ENCODE measurements around the gene STAP1.
"Not testable (repeated sequence)": the region's sequence is repeated elsewhere in the genome, so short reads cannot be mapped to it uniquely, and the experiment has no call there.

The STAP1 gene

GRCh38 chr4:67558493-67558892 lies at the start of gene STAP1:
STAP1 (plus strand) TSS chr4:67558727; CDS start chr4:67558810, 83 bp downstream.
- DNase-seq: no peak

DNA sequence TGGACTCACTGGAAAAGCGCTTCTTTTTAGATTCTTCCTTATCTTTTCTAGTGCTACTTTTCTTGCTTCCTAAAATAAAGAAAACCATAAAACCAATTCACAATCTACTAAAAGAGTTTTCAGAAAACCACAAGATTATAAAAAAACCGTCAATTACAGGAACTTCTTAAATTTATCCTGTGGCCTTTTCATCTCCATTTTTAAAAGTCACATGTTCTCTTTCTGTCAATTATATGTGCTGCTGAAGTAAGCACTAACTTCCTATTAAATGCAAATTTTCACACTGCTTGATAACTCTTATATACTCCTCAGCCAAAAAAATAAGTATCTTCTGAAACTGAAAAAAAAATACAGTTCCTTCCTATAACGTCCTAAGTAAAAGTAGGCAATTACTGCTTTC lies 46.0 kb upstream of the STAP1 start:
- no peak for DNase-seq

GRCh38 chr4:67520141-67520540 lies 38.4 kb upstream of the STAP1 start:
- no peak for DNase-seq

DNA sequence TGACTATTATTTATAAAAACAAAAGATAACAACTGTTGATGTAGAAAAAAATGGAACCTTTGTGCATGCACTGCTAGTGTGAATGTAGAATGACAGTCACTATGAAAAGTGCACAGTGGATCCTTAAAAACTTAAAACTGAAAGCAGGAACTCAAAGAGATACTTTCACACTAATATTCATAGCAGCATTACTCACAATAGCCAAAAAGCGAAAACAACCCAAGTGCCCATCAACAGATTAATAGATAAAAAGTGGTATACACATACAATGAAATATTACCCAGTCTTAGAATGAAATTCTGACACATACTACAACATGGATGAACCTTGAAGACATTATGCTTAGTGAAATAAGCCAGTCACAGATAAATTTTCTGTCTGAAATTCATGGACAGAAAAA lies 37.0 kb upstream of the STAP1 start:
- no peak for DNase-seq

DNA sequence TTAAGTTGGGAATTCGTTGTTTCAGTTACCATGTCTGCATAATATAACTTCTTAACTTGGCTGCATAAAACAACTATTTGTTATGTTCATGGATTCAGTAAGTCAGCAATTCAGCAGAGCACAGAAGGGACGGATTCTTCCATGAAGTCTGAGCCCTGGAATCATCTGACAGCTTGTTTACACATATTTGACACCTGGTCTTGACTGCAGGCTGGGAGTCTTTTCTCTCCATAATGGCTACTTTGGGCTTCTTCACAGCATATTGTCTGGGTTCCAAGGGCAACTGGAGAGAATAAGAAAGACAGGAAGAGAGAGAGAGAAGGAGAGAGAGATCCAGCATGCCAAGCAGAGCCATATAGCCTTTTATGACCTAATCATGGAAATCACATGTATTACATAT lies 36.3 kb upstream of the STAP1 start:
- DNase-seq: no peak

GRCh38 chr4:67522851-67523671 lies 35.5 kb upstream of the STAP1 start:
- no peak for DNase-seq

DNA sequence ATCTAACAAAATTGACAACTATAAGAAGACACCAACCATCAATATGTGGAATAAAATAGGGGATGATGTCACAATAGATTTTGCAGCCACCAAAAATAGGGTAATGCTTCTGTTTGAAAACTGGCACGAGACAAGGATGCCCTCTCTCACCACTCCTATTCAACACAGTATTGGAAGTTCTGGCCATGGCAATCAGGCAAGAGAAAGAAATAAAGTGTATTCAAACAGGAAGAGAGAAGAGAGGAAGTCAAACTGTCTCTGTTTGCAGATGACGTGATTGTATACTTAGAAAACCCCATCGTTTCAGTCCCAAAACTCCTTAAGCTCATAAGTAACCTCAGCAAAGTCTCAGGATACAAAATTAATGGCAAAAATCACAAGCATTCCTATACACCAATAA lies 34.4 kb upstream of the STAP1 start:
- not testable (repeated sequence) for DNase-seq

GRCh38 chr4:67531379-67531962 lies 27.1 kb upstream of the STAP1 start:
- DNase-seq: no peak

- DNase-seq: not testable (repeated sequence)
These were observed 26.1 kb upstream of the STAP1 start for GRCh38 chr4:67532397-67532796.

DNA sequence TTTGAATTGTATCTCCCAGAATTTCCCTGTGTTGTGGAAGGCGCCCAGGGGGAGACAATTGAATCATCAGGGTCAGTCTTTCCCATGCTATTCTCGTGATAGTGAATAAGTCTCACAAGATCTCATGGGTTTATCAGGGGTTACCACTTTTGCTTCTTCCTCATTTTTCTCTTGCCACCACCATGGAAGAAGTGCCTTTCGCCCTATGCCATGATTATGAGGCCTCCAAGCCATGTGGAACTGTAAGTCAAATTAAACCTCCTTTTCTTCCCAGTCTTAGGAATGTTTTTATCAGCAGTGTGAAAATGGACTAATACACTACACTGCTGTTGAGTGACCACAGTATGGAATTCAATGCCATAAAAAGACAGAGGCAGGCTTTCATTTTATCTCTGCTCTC lies 25.4 kb upstream of the STAP1 start:
- no peak for DNase-seq

DNA sequence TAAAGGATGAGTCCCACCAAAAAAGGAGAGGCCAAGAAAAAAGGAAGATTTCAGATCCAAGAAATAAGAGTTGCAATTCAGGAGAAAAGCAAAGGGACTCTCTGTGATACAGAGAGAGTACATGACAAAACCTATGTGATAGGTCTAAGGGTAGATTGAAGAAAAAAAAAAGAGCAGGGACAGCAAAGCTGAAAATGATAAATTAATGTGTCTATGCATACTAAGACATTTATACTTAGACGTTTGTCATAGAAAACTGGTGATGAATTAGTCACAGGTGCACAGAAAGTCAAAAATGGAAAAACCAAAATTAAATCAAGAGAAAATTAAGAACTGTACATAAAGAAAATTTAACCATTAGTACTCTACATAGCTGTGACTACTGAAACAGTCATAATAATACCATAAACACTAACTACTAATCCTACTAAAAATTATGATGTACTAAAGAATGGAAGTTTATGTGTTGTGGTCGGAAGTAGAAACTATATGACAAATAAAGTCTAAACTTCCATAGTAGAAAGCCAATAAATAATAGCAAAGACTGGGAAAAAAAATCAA lies 23.2 kb upstream of the STAP1 start:
- DNase-seq: no peak

DNA sequence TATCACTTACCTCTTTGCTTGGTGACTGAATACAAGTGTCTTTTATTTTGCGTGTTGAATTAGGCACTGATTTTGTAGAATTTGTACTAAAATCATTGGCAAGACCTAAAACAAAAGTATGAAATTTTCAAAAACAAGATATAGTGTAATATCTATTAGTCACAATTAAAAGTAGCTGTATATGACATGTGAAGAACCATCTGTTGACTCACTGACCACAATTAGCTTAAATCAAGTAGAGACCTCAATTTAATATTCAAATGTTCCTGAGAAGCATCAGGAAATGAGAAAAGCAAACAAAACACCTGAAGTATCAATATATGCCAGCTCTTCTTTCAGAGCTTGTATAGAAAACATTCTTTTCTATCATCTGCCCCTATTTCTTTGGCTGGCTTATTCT lies 18.7 kb upstream of the STAP1 start:
- DNase-seq: no peak

- DNase-seq: no peak
These were observed 16.5 kb upstream of the STAP1 start for GRCh38 chr4:67542076-67542475.

GRCh38 chr4:67545199-67546003 lies 13.1 kb upstream of the STAP1 start, which contains the start of gene CENPC:
CENPC (minus strand) TSS chr4:67545503; CDS start chr4:67545355, 148 bp downstream.
- peak; percentile 96 for DNase-seq

DNA sequence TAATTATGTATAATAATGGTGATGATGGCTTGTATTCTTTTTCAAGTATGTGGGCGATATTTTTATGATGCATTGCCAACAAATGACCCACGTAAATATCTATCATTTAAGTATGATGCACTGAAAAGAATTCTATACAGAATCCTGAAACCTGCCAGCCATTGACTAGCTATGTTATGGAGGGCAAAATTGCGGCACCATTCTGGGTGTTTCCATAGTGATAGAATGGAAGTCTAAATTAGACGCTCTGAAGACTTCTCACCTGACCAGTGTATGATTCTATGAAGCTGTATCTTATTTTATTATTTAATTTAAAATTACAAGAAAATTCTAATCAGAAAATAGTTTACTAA lies 12.5 kb upstream of the STAP1 start:
- no peak for DNase-seq

DNA sequence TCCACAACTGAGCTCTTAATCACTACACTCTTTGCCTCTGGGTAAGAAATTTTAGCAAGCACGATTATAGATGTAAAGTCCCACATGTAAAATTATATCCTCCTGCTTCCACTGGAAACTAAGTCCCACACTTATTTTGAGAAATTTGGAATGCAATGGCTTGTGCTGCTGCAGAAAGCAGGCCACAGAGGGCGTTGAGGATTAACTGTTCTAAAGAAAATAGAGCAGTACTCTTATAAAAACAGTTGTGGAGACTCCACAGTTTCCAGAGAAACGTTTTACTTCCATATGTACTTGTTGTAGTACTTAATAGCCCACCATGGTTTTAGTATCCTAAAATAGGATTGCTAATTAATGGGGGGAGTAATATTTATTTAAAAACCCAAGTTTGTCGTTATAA lies 11.6 kb upstream of the STAP1 start:
- DNase-seq: no peak

DNA sequence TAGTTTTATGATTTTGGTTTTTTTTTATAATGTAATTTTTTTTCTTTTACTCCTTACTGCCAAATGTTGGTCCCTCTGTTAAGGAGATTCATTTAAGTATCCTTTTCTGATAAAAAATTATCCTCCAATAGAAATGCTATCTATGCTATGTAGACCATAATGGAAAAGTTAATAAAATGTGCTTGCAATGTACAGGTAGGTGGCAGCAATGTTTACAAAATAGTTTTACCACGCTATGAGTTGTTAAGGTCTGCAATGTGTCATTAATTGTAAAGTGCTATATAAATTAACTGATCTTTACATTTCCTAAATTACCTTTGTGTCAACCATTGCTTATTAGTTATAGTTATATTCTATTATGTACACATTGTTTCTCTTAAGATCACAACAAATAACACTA lies 9.4 kb upstream of the STAP1 start:
- DNase-seq: peak; percentile 27

GRCh38 chr4:67550451-67550850 lies 8.1 kb upstream of the STAP1 start:
- DNase-seq: no peak

- no peak for DNase-seq
These were observed 7.7 kb upstream of the STAP1 start for GRCh38 chr4:67550857-67551256.

GRCh38 chr4:67552146-67552792 lies 6.3 kb upstream of the STAP1 start:
- not testable (repeated sequence) for DNase-seq

DNA sequence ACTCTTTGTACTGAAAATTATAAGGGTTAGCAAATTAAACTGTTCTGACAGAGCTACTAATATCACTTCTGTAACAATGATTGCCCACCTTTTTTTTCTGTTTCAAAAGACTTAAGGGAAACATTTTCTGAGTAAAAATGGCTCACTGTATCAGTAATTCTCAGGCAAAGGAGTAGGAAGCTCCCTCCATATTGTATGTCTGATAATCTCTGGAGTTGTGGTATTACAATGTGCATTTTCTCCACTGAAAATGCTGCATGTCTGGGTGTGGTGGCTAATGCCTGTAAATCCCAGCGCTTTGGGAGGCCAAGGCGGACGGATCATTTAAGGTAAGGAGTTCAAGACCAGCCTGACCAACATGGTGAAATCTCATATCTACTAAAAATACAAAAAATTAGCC lies 4.4 kb upstream of the STAP1 start:
- DNase-seq: no peak

DNA sequence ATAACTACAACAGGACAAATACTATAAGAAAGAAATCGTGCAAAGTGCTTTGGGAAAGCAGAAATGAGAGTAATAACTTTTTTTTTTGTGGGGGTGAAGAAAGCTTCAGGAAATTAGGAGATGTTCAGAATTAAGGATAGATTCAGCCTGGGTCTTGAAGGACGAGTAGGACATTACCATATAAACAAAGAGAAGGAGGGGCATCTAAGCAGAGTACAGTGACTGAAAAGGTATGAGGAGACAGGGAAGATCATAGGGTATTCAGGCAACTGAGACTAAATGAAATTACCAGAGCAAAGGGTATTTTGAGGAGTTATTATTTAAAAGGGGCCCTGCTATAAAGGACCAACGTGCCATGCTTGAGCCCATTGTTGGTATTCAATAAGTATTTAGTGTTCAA lies 3.1 kb upstream of the STAP1 start:
- DNase-seq: no peak

GRCh38 chr4:67556436-67556835 lies 2.1 kb upstream of the STAP1 start:
- DNase-seq: no peak
